Mucosa of stomach (tissue), 1 donor: Measurements from ENCODE around the gene GMPR.

Experiments
- H3K27me3 ChIP-seq: one replicate; pipeline ENCODE4 v1.7.0; 2013; ENCODE audit warnings: mild to moderate bottlenecking, low read length; ENCODE audit not compliant: control insufficient read depth, insufficient read depth
- H3K36me3 ChIP-seq: one replicate; pipeline ENCODE4 v1.7.0; 2013; ENCODE audit warnings: low read length; ENCODE audit not compliant: control insufficient read depth, insufficient read depth
- H3K4me1 ChIP-seq: one replicate; pipeline ENCODE4 v1.7.0; 2013; ENCODE audit warnings: mild to moderate bottlenecking, low read length; ENCODE audit not compliant: control insufficient read depth, insufficient read depth
- H3K4me3 ChIP-seq: one replicate; pipeline ENCODE4 v1.7.0; 2013; ENCODE audit warnings: low read length
- H3K9ac ChIP-seq: one replicate; pipeline ENCODE4 v1.7.0; 2013; ENCODE audit warnings: mild to moderate bottlenecking, low read length, moderate library complexity
- H3K9me3 ChIP-seq: one replicate; pipeline ENCODE4 v1.7.0; 2013; ENCODE audit warnings: mild to moderate bottlenecking, low read length, moderate library complexity; ENCODE audit not compliant: control insufficient read depth
- donor health status: Pancreatic carcinoma.

Gene GMPR

GRCh38 chr6:16238057-16238962 is at the start of gene GMPR:
GMPR (plus strand) TSS chr6:16238587; CDS start chr6:16238694, 107 bp downstream.
- no peaks in the 10 kb centered on the region for H3K27me3 ChIP-seq
- H3K4me1 ChIP-seq, result peaks cover 23% of the 10 kb centered on the region

GRCh38 chr6:16190214-16190613 is 48.2 kb upstream of the GMPR start:
- H3K27me3 ChIP-seq, result no peaks in the 10 kb centered on the region
- no peaks in the 10 kb centered on the region for H3K9me3 ChIP-seq
- H3K4me1 ChIP-seq, result no peaks in the 10 kb centered on the region
- no peak overlapping the region for H3K4me3 ChIP-seq
- H3K9ac ChIP-seq, result no peak overlapping the region
- no peaks in the 10 kb centered on the region for H3K36me3 ChIP-seq

More at GRCh38 chr6:16238057-16238962, at the start of gene GMPR:
- Histone ChIP-seq H3K9ac (peak within 1 kb of the TSS; percentile 79), H3K9me3 (no peaks in the 10 kb centered on the region), H3K36me3 (no peaks in the 10 kb centered on the region), H3K4me3 (peak within 1 kb of the TSS; percentile 91)

- no peak overlapping the region for H3K4me3 ChIP-seq
- no peaks in the 10 kb centered on the region for H3K36me3 ChIP-seq
- H3K9ac ChIP-seq, result no peak overlapping the region
- no peaks in the 10 kb centered on the region for H3K9me3 ChIP-seq
- no peaks in the 10 kb centered on the region for H3K27me3 ChIP-seq
- H3K4me1 ChIP-seq, result peaks cover 8% of the 10 kb centered on the region
These were observed 42.0 kb upstream of the GMPR start for GRCh38 chr6:16196260-16196983.

GRCh38 chr6:16196984-16197546 is 41.3 kb upstream of the GMPR start:
- Histone ChIP-seq H3K4me1 (peaks cover 8% of the 10 kb centered on the region), H3K4me3 (no peak overlapping the region), H3K9me3 (no peaks in the 10 kb centered on the region), H3K9ac (no peak overlapping the region), H3K27me3 (no peaks in the 10 kb centered on the region), H3K36me3 (no peaks in the 10 kb centered on the region)

- H3K36me3 ChIP-seq, result no peaks in the 10 kb centered on the region
- no peak overlapping the region for H3K4me3 ChIP-seq
- H3K4me1 ChIP-seq, result peaks cover 8% of the 10 kb centered on the region
- no peak overlapping the region for H3K9ac ChIP-seq
- no peaks in the 10 kb centered on the region for H3K9me3 ChIP-seq
- H3K27me3 ChIP-seq, result no peaks in the 10 kb centered on the region
These were observed 40.2 kb upstream of the GMPR start for GRCh38 chr6:16198061-16198705.

GRCh38 chr6:16199804-16200203 is 38.6 kb upstream of the GMPR start:
- Histone ChIP-seq H3K4me3 (no peak overlapping the region), H3K9ac (no peak overlapping the region), H3K36me3 (no peaks in the 10 kb centered on the region), H3K9me3 (no peaks in the 10 kb centered on the region), H3K27me3 (no peaks in the 10 kb centered on the region), H3K4me1 (peaks cover 8% of the 10 kb centered on the region)

GRCh38 chr6:16200321-16200883 is 38.0 kb upstream of the GMPR start:
- H3K4me3 ChIP-seq, result no peak overlapping the region
- no peak overlapping the region for H3K9ac ChIP-seq
- H3K27me3 ChIP-seq, result no peaks in the 10 kb centered on the region
- peaks cover 8% of the 10 kb centered on the region for H3K4me1 ChIP-seq
- no peaks in the 10 kb centered on the region for H3K36me3 ChIP-seq
- H3K9me3 ChIP-seq, result no peaks in the 10 kb centered on the region

GRCh38 chr6:16201706-16202105 is 36.7 kb upstream of the GMPR start:
- Histone ChIP-seq H3K27me3 (no peaks in the 10 kb centered on the region), H3K36me3 (no peaks in the 10 kb centered on the region), H3K4me1 (peaks cover 8% of the 10 kb centered on the region), H3K9me3 (no peaks in the 10 kb centered on the region), H3K9ac (no peak overlapping the region), H3K4me3 (no peak overlapping the region)

- Histone ChIP-seq H3K9me3 (no peaks in the 10 kb centered on the region), H3K36me3 (no peaks in the 10 kb centered on the region), H3K27me3 (no peaks in the 10 kb centered on the region), H3K9ac (no peak overlapping the region), H3K4me1 (peaks cover 8% of the 10 kb centered on the region), H3K4me3 (no peak overlapping the region)
These were observed 33.6 kb upstream of the GMPR start for GRCh38 chr6:16204653-16205376.

- Histone ChIP-seq H3K9me3 (no peaks in the 10 kb centered on the region), H3K27me3 (no peaks in the 10 kb centered on the region), H3K4me3 (no peak overlapping the region), H3K36me3 (no peaks in the 10 kb centered on the region), H3K4me1 (peaks cover 2% of the 10 kb centered on the region), H3K9ac (no peak overlapping the region)
These were observed 32.8 kb upstream of the GMPR start for GRCh38 chr6:16205377-16206144.
